Tibial nerve (tissue), 3 donors: ENCODE data around the gene WFDC5.

Source experiments
- POLR2A ChIP-seq, 2 donors: fragments of 450-650 bp; IDR thresholded peaks; one replicate each; pipeline ENCODE4 v1.6.1; 2017; ENCODE audit warnings: antibody characterized with exemption in 2 of 2, mild to moderate bottlenecking in 2 of 2, moderate library complexity in 2 of 2
- TF ChIP-seq, protein P1 (sequence below), 5 experiments: fragments of 200-600 bp in 3 of 5; fragments of 450-650 bp in 2 of 5; sonication (generic) in 3 of 5; IDR thresholded peaks; one replicate each; pipeline ENCODE4 v1.5.1; 2016 to 2019; ENCODE audit warnings: antibody characterized with exemption in 5 of 5, mild to moderate bottlenecking in 3 of 5, moderate library complexity in 2 of 5

DNA sequence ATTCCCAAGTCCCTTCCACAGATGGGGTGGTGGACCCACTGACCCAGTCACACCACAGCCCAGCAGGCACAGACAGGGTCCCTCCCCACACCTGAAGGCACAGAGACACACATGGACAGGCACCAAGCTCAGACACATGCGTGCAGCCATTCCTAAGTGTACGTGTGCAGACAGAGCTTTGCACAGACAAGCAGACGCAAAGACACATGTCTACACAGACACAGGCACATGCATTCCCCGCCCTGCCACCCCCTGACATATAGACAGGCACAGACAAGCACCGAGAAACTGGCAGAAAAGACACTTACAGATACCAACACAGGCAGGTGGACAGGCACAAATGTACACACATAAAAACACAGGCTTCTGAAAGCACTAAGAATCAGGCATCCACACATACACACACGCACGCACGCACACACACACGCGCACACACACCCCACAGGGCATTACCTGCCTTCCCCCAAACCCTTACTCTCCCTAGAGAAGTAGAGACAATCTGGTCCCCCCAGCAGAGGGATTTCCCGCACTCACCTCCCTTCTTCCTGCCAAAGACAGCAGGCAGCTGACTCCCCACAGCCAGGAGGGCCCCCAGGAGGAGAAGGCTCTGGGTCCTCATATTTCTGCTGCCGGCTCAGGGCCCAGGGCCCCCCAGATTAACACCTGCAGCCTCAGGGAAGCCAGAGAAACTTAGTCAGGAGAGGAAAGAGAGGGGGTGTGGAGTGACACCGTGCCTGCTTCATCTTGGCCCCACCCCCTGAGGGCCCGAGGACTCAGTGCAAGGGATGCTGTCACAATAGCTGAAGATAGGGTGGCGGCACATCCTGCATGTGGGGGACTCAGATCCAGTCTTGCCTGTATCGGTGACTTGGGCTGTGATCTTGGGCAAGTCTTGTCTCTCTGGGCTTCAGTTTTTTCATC, at the start of gene WFDC5:
- no peak for TF ChIP-seq POLR2A (IDR thresholded peaks at IDR 0.05)
- TF ChIP-seq, protein P1, sequence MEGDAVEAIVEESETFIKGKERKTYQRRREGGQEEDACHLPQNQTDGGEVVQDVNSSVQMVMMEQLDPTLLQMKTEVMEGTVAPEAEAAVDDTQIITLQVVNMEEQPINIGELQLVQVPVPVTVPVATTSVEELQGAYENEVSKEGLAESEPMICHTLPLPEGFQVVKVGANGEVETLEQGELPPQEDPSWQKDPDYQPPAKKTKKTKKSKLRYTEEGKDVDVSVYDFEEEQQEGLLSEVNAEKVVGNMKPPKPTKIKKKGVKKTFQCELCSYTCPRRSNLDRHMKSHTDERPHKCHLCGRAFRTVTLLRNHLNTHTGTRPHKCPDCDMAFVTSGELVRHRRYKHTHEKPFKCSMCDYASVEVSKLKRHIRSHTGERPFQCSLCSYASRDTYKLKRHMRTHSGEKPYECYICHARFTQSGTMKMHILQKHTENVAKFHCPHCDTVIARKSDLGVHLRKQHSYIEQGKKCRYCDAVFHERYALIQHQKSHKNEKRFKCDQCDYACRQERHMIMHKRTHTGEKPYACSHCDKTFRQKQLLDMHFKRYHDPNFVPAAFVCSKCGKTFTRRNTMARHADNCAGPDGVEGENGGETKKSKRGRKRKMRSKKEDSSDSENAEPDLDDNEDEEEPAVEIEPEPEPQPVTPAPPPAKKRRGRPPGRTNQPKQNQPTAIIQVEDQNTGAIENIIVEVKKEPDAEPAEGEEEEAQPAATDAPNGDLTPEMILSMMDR (IDR thresholded peaks at IDR 0.05) = no peak
